HG03175 (cell line): Measurements from ENCODE around the gene GJC1.
"Not testable (repeated sequence)": the region's sequence is repeated elsewhere in the genome, so short reads cannot be mapped to it uniquely, and the experiment has no call there.

ENCODE experiments used
- ATAC-seq: cut with Tn5 transposase; IDR thresholded peaks from one replicate; pipeline ENCODE4 v1.9.1; 2021; ENCODE audit warnings: mild to moderate bottlenecking, moderate library complexity; ENCODE audit not compliant: unreplicated experiment

The GJC1 gene

GRCh38 chr17:44846206-44846605 is 16.1 kb upstream of the GJC1 start:
- no peak for ATAC-seq

GRCh38 chr17:44844390-44844830 is 14.3 kb upstream of the GJC1 start:
- no peak for ATAC-seq

- no peak for ATAC-seq
Observed at GRCh38 chr17:44842748-44843147, 12.7 kb upstream of the GJC1 start.

- ATAC-seq, result no peak
Observed at GRCh38 chr17:44840936-44841335, 10.8 kb upstream of the GJC1 start.

GRCh38 chr17:44840274-44840673 is 10.2 kb upstream of the GJC1 start:
- ATAC-seq, result no peak

GRCh38 chr17:44837196-44837595 is 7.1 kb upstream of the GJC1 start:
- ATAC-seq, result no peak

- no peak for ATAC-seq
Observed at GRCh38 chr17:44832805-44833204, 2.7 kb upstream of the GJC1 start.

- ATAC-seq, result no peak
Observed at GRCh38 chr17:44831371-44831770, 1.3 kb upstream of the GJC1 start.

- ATAC-seq, result no peak
Observed at GRCh38 chr17:44830359-44831288, 537 bp upstream of the GJC1 start.

GRCh38 chr17:44828919-44829522 is 1.1 kb downstream of the GJC1 start:
- no peak for ATAC-seq

- no peak for ATAC-seq
Observed at GRCh38 chr17:44827863-44828262, 2.2 kb downstream of the GJC1 start.

- ATAC-seq, result no peak
Observed at GRCh38 chr17:44826123-44826790, 3.8 kb downstream of the GJC1 start.

- not testable (repeated sequence) for ATAC-seq
Observed at GRCh38 chr17:44825236-44825635, 4.9 kb downstream of the GJC1 start.

- ATAC-seq, result no peak
Observed at GRCh38 chr17:44820631-44821212, 9.4 kb downstream of the GJC1 start.

- ATAC-seq, result not testable (repeated sequence)
Observed at GRCh38 chr17:44818508-44818907, 11.6 kb downstream of the GJC1 start.

GRCh38 chr17:44812263-44812662 is 17.8 kb downstream of the GJC1 start:
- no peak for ATAC-seq

GRCh38 chr17:44808656-44809388 is 21.3 kb downstream of the GJC1 start:
- not testable (repeated sequence) for ATAC-seq

- no peak for ATAC-seq
Observed at GRCh38 chr17:44808156-44808555, 21.9 kb downstream of the GJC1 start.

- ATAC-seq, result no peak
Observed at GRCh38 chr17:44807817-44808155, 22.3 kb downstream of the GJC1 start.

- no peak for ATAC-seq
Observed at GRCh38 chr17:44807093-44807816, 22.8 kb downstream of the GJC1 start.
